HG02588 (cell line): ENCODE measurements around the gene TP53BP1.
A peak's percentile ranks its signal among the peaks of the same experiment; 100 is the strongest.
"Not testable (repeated sequence)": the region's sequence is repeated elsewhere in the genome, so short reads cannot be mapped to it uniquely, and the experiment has no call there.

Source experiments
- ATAC-seq: cut with Tn5 transposase; IDR thresholded peaks from one replicate; pipeline ENCODE4 v1.9.1; 2021; ENCODE audit warnings: mild to moderate bottlenecking, moderate library complexity; ENCODE audit not compliant: unreplicated experiment

The TP53BP1 gene

GRCh38 chr15:43492673-43493601 is at the start of gene TP53BP1:
Gene TP53BP1 (minus strand): TSS chr15:43493156. CDS start chr15:43493043, 113 bp downstream.
- peak; percentile 97 for ATAC-seq

- no peak for ATAC-seq
Measured at GRCh38 chr15:43541785-43542184, 48.8 kb upstream of the TP53BP1 start.

GRCh38 chr15:43538091-43538490 is 45.1 kb upstream of the TP53BP1 start:
- no peak for ATAC-seq

- no peak for ATAC-seq
Measured at GRCh38 chr15:43534897-43535296, 41.9 kb upstream of the TP53BP1 start.

GRCh38 chr15:43532826-43533225 is 39.9 kb upstream of the TP53BP1 start:
- not testable (repeated sequence) for ATAC-seq

GRCh38 chr15:43531018-43531670 is 38.2 kb upstream of the TP53BP1 start:
- ATAC-seq = no peak

- ATAC-seq = no peak
Measured at GRCh38 chr15:43529587-43530345, 36.8 kb upstream of the TP53BP1 start.

GRCh38 chr15:43529141-43529540 is 36.2 kb upstream of the TP53BP1 start:
- no peak for ATAC-seq

GRCh38 chr15:43528542-43529007 is 35.6 kb upstream of the TP53BP1 start:
- no peak for ATAC-seq

GRCh38 chr15:43527802-43528541 is 35.0 kb upstream of the TP53BP1 start:
- no peak for ATAC-seq

- ATAC-seq = no peak
Measured at GRCh38 chr15:43527016-43527801, 34.3 kb upstream of the TP53BP1 start.

GRCh38 chr15:43526261-43526930 is 33.4 kb upstream of the TP53BP1 start:
- ATAC-seq = no peak

- no peak for ATAC-seq
Measured at GRCh38 chr15:43525131-43525530, 32.2 kb upstream of the TP53BP1 start.

GRCh38 chr15:43524254-43524845 is 31.4 kb upstream of the TP53BP1 start:
- no peak for ATAC-seq

- ATAC-seq = no peak
Measured at GRCh38 chr15:43523646-43524045, 30.7 kb upstream of the TP53BP1 start.

GRCh38 chr15:43522247-43522646 is 29.3 kb upstream of the TP53BP1 start:
- ATAC-seq = no peak

GRCh38 chr15:43521419-43521818 is 28.5 kb upstream of the TP53BP1 start:
- no peak for ATAC-seq

GRCh38 chr15:43520138-43520537 is 27.2 kb upstream of the TP53BP1 start:
- no peak for ATAC-seq

- no peak for ATAC-seq
Measured at GRCh38 chr15:43519196-43519595, 26.2 kb upstream of the TP53BP1 start.
